ENCODE results near the gene DNAJC6.

DNA sequence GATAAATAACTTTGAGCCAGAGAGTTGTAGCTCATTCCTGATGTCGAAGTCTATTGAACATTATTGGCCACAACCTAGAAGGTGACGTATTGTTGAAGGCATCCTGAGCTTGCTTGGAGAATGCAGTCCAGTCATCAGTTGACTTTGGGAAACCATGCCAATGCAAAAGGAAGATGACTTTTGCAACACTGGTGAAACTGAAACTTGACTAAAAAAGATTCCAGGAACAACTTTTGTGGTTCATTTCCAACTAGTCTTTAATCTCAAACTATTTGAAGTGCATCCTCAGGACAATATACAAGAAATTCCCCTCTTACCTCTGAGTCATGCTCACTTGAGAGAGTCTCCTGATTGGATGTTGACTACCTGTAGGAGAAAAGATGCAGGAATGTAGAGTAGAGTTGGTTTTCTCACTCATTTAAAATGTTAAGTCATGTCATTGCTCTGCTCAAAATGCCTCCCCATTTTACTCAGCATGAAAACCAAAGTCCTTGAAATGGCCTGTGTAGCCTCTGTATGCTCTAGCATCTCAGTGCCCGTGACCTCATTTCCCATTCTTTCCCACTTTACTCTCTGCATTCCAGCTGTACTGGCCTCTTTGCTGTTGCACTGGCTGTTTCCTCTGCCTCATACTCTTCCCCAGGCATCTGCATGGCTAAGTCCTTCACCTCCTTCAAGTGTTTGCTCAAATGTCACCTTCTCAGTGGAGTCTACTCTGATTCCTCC, 86.7 kb downstream of the DNAJC6 start:
- TF ChIP-seq, protein P1, sequence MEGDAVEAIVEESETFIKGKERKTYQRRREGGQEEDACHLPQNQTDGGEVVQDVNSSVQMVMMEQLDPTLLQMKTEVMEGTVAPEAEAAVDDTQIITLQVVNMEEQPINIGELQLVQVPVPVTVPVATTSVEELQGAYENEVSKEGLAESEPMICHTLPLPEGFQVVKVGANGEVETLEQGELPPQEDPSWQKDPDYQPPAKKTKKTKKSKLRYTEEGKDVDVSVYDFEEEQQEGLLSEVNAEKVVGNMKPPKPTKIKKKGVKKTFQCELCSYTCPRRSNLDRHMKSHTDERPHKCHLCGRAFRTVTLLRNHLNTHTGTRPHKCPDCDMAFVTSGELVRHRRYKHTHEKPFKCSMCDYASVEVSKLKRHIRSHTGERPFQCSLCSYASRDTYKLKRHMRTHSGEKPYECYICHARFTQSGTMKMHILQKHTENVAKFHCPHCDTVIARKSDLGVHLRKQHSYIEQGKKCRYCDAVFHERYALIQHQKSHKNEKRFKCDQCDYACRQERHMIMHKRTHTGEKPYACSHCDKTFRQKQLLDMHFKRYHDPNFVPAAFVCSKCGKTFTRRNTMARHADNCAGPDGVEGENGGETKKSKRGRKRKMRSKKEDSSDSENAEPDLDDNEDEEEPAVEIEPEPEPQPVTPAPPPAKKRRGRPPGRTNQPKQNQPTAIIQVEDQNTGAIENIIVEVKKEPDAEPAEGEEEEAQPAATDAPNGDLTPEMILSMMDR (IDR thresholded peaks at IDR 0.05; ENCODE audit: insufficient read depth, low read length, poor library complexity, severe bottlenecking) = no peak
- TF ChIP-seq EZH2phosphoT487 (conservative IDR thresholded peaks at IDR 0.05; ENCODE audit: low read length) = no peak
